SK-N-SH (cell line): ENCODE results near the gene TICRR.

Experiments
- EP300 ChIP-seq, 2 experiments: IDR thresholded peaks; 2 replicates each; pipeline versions ENCODE4 v1.4.0 to v1.6.1; 2012; ENCODE audit warnings: borderline replicate concordance in 1 of 2, low read depth in 1 of 2, low read length in 1 of 2
- EZH2phosphoT487 ChIP-seq: fragments of 200-600 bp; sonication (generic); IDR thresholded peaks from 2 replicates; pipeline ENCODE4 v1.6.1; 2017; ENCODE audit warnings: low read depth, mixed run types, mild to moderate bottlenecking, antibody characterized with exemption, moderate library complexity, borderline replicate concordance
- FOXJ3 ChIP-seq: sonication (generic); formaldehyde crosslinking; IDR thresholded peaks from 2 replicates; pipeline ENCODE4 v1.5.1; 2020; ENCODE audit warnings: mild to moderate bottlenecking, missing genetic modification reagents
- MXI1 ChIP-seq: IDR thresholded peaks from 2 replicates; pipeline ENCODE4 v1.6.1; 2012; ENCODE audit warnings: mild to moderate bottlenecking, low read depth, low read length, improper control_type of control experiment
- POLR2AphosphoS5 ChIP-seq: IDR thresholded peaks from 2 replicates; pipeline ENCODE4 v1.6.1; 2012; ENCODE audit warnings: low read depth, low read length
- RAD21 ChIP-seq: IDR thresholded peaks from 2 replicates; pipeline ENCODE4 v1.6.1; 2012; ENCODE audit warnings: mild to moderate bottlenecking, low read length
- RXRA ChIP-seq: IDR thresholded peaks from 2 replicates; pipeline ENCODE4 v1.4.0; 2012; ENCODE audit warnings: low read depth, mild to moderate bottlenecking, borderline replicate concordance
- SMC3 ChIP-seq: IDR thresholded peaks from 2 replicates; pipeline ENCODE4 v1.6.1; 2012; ENCODE audit warnings: low read depth, low read length, improper control_type of control experiment
- TF ChIP-seq, protein P1 (sequence below): IDR thresholded peaks from 2 replicates; pipeline ENCODE4 v1.4.0; 2012; ENCODE audit warnings: low read depth, borderline replicate concordance
- TF ChIP-seq, protein P2 (sequence below): fragments of 200-600 bp; sonication (generic); IDR thresholded peaks from 2 replicates; pipeline ENCODE4 v1.6.1; 2017; ENCODE audit warnings: antibody characterized with exemption, mild to moderate bottlenecking, moderate library complexity
- TF ChIP-seq, protein P3 (sequence below): IDR thresholded peaks from 2 replicates; pipeline ENCODE4 v1.6.1; 2012; ENCODE audit warnings: mild to moderate bottlenecking, low read depth, low read length, moderate library complexity
- TF ChIP-seq, protein P4 (sequence below): fragments of 150-350 bp; IDR thresholded peaks from 2 replicates; pipeline ENCODE4 v1.6.1; 2016; ENCODE audit warnings: mild to moderate bottlenecking, low read depth, low read length

DNA sequence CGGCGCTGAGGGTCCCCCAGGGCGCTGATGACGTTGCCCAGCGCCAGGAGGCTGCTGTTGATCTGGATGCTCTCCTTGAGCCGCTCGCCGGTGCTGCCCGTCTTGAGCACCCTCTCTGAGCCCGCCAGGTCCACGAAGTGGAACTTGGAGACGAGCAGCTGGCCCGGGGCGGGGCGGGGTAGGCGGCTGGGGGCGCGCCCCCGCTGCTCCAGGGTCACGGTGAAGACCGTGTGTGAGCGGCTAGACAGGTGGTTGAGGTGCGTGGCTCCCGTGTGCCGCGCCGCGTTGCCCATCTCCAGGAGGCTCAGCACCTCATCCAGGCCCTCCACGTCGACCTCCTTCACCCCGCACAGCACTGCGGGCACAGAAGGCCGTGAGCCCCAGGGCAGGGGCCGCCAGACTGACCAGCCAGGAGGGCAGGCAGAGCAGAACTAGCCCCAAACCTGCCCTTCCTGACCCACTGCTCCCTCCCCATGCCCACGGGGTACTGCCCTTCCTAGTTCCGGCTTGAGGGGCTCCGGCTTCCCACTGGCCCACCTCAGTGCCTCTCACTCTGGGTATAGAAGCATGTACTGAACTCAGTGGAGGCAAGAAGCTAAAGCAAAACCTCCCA is 73.8 kb downstream of the TICRR start:
- TF ChIP-seq EZH2phosphoT487, result no peak
- TF ChIP-seq, protein P1, sequence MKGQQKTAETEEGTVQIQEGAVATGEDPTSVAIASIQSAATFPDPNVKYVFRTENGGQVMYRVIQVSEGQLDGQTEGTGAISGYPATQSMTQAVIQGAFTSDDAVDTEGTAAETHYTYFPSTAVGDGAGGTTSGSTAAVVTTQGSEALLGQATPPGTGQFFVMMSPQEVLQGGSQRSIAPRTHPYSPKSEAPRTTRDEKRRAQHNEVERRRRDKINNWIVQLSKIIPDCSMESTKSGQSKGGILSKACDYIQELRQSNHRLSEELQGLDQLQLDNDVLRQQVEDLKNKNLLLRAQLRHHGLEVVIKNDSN, result no peak
- TF ChIP-seq RAD21, result no peak
- TF ChIP-seq, protein P2, sequence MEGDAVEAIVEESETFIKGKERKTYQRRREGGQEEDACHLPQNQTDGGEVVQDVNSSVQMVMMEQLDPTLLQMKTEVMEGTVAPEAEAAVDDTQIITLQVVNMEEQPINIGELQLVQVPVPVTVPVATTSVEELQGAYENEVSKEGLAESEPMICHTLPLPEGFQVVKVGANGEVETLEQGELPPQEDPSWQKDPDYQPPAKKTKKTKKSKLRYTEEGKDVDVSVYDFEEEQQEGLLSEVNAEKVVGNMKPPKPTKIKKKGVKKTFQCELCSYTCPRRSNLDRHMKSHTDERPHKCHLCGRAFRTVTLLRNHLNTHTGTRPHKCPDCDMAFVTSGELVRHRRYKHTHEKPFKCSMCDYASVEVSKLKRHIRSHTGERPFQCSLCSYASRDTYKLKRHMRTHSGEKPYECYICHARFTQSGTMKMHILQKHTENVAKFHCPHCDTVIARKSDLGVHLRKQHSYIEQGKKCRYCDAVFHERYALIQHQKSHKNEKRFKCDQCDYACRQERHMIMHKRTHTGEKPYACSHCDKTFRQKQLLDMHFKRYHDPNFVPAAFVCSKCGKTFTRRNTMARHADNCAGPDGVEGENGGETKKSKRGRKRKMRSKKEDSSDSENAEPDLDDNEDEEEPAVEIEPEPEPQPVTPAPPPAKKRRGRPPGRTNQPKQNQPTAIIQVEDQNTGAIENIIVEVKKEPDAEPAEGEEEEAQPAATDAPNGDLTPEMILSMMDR, result no peak
- no peak for TF ChIP-seq MXI1
- no peak for TF ChIP-seq SMC3
- no peak for TF ChIP-seq RXRA
- no peak for TF ChIP-seq POLR2AphosphoS5
- TF ChIP-seq, protein P3, sequence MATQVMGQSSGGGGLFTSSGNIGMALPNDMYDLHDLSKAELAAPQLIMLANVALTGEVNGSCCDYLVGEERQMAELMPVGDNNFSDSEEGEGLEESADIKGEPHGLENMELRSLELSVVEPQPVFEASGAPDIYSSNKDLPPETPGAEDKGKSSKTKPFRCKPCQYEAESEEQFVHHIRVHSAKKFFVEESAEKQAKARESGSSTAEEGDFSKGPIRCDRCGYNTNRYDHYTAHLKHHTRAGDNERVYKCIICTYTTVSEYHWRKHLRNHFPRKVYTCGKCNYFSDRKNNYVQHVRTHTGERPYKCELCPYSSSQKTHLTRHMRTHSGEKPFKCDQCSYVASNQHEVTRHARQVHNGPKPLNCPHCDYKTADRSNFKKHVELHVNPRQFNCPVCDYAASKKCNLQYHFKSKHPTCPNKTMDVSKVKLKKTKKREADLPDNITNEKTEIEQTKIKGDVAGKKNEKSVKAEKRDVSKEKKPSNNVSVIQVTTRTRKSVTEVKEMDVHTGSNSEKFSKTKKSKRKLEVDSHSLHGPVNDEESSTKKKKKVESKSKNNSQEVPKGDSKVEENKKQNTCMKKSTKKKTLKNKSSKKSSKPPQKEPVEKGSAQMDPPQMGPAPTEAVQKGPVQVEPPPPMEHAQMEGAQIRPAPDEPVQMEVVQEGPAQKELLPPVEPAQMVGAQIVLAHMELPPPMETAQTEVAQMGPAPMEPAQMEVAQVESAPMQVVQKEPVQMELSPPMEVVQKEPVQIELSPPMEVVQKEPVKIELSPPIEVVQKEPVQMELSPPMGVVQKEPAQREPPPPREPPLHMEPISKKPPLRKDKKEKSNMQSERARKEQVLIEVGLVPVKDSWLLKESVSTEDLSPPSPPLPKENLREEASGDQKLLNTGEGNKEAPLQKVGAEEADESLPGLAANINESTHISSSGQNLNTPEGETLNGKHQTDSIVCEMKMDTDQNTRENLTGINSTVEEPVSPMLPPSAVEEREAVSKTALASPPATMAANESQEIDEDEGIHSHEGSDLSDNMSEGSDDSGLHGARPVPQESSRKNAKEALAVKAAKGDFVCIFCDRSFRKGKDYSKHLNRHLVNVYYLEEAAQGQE, result no peak
- no peak for TF ChIP-seq EP300 (IDR thresholded peaks at IDR 0.05; ENCODE audit: borderline replicate concordance in 1 of 2, low read depth in 1 of 2, low read length in 1 of 2)
- TF ChIP-seq, protein P4, sequence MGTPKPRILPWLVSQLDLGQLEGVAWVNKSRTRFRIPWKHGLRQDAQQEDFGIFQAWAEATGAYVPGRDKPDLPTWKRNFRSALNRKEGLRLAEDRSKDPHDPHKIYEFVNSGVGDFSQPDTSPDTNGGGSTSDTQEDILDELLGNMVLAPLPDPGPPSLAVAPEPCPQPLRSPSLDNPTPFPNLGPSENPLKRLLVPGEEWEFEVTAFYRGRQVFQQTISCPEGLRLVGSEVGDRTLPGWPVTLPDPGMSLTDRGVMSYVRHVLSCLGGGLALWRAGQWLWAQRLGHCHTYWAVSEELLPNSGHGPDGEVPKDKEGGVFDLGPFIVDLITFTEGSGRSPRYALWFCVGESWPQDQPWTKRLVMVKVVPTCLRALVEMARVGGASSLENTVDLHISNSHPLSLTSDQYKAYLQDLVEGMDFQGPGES, result no peak
- TF ChIP-seq FOXJ3 (CRISPR knock-in tag), result no peak
